ENCODE measurements around the gene LEPR.
A peak's percentile ranks its signal among the peaks of the same experiment; 100 is the strongest.
"Not testable (repeated sequence)": the region's sequence is repeated elsewhere in the genome, so short reads cannot be mapped to it uniquely, and the experiment has no call there.

The LEPR gene, protein sequence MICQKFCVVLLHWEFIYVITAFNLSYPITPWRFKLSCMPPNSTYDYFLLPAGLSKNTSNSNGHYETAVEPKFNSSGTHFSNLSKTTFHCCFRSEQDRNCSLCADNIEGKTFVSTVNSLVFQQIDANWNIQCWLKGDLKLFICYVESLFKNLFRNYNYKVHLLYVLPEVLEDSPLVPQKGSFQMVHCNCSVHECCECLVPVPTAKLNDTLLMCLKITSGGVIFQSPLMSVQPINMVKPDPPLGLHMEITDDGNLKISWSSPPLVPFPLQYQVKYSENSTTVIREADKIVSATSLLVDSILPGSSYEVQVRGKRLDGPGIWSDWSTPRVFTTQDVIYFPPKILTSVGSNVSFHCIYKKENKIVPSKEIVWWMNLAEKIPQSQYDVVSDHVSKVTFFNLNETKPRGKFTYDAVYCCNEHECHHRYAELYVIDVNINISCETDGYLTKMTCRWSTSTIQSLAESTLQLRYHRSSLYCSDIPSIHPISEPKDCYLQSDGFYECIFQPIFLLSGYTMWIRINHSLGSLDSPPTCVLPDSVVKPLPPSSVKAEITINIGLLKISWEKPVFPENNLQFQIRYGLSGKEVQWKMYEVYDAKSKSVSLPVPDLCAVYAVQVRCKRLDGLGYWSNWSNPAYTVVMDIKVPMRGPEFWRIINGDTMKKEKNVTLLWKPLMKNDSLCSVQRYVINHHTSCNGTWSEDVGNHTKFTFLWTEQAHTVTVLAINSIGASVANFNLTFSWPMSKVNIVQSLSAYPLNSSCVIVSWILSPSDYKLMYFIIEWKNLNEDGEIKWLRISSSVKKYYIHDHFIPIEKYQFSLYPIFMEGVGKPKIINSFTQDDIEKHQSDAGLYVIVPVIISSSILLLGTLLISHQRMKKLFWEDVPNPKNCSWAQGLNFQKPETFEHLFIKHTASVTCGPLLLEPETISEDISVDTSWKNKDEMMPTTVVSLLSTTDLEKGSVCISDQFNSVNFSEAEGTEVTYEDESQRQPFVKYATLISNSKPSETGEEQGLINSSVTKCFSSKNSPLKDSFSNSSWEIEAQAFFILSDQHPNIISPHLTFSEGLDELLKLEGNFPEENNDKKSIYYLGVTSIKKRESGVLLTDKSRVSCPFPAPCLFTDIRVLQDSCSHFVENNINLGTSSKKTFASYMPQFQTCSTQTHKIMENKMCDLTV

DNA sequence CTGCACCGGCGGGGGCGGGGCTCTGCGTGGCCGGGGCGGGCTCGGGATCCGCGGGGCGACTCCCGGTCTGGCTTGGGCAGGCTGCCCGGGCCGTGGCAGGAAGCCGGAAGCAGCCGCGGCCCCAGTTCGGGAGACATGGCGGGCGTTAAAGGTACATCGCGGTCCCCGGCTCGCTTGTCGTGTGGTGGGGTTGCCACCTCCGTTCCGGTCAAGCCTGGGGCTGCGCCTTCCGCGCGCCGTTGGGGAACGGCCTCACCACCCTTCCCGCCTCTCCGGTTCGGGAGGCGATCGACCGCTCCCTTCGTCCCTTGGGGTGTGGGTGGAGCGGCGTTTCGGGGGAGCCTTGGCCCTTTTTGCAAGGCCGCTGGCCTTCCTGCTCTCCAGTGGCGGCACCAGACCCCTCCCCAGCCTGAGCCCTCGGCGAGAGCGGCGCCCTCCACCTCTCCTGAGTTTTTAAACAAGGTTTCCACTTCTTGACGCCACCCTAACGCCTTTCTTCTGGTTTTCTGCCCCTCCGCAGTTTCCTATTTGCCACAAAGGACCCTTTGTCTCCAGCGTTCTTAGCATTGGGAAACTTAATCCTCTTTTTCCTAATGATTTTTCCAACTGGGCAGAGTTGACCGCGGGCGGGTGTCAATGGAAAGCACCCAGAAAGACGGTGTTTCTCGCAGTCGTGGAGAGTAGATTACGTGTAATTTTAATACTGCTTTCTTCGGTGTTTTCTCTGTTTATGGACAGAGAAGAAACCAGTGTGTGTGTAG is at the start of gene LEPR, which contains the start of gene LEPROT:
TSS of gene LEPR (plus strand) at position 79 of the 761 bp plus-strand sequence. CDS start 144,898 bp downstream, outside the sequence.
TSS of gene LEPROT (plus strand) at position 79 of the 761 bp plus-strand sequence. CDS start at position 136, 57 bp downstream.
- FAIRE-seq (no peak), DNase-seq (ENCODE audit: low spot score) (peak; percentile 19)

DNA sequence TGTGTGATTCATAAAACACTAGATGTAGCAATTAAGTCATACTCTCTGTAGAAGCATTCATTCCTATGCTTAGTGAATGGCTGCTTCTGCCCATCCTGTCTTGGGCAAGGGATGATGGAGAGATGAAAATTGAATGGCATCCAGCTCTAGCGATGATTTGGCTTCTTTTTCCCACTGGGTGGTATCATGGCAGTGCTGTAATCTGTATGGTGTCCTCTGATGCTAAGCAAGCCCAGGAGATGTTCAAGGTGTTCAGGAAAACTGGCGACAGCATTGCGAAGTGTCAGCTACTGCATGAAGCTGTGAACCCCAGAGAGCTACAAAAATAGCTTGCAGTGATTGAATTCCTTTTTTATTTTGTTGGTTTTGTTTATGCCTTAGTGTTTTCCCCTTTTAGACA is 48.9 kb upstream of the LEPR start:
- FAIRE-seq: no peak
- no peak for DNase-seq (ENCODE audit: low spot score)

DNA sequence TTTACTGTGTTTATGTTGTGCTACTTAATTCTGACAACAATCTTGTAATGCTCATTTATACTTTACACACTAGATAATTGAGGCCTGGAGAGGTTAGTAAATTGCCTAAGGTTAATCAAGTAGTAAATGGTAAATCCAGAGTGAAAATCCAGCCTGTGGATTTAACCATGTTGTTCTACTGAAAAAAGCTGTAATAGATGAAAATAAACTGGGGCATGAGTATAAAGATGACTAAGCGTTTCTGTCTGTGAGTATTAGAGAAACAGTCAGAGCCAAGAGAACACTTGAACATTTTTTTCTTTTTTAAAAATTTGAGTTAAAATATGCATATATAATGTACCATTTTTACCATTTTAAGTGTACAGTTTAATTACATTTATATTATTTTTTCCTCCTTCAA is 47.9 kb upstream of the LEPR start:
- FAIRE-seq: peak; percentile 41
- no peak for DNase-seq (ENCODE audit: low spot score)

GRCh38 chr1:65377496-65378246 is 42.8 kb upstream of the LEPR start:
- DNase-seq (ENCODE audit: low spot score) (no peak), FAIRE-seq (no peak)

GRCh38 chr1:65378247-65378946 is 42.1 kb upstream of the LEPR start:
- FAIRE-seq (no peak), DNase-seq (ENCODE audit: low spot score) (no peak)

DNA sequence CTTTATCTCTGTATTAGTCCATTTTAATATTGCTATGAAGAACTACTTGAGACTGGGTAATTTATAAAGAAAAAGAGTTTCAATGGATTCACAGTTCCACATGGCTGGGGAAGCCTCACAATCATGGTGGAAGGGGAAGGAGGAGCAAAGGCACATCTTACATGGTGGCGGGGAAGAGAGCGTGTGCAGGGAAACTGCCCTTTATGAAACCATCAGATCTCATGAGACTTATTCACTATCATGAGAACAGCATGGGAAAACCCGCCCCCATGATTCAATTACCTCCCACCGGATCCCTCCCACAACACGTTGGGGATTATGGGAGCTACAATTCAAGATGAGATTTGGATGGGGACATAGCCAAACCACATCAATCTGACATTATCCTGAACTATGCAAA is 36.0 kb upstream of the LEPR start:
- not testable (repeated sequence) for FAIRE-seq; DNase-seq (ENCODE audit: low spot score)

DNA sequence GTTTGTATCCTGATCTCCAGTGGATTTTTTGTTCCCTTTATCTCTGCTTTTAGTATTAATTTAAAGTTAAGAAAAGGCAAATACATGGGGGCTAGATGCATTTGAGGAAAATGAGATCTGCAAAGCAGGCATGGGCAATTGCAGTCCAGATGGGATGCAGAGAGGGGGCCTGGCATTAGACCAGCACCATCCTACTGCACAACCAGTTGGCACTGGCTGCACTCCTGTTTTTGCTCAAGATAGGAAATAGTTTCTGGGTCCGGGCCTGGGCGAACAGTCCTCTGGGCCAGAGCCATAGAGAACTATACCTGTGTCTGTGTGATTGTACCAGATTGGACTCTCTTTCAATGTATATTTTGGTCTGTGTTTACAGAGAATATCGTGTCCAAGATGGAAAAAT is 34.0 kb upstream of the LEPR start:
- DNase-seq (ENCODE audit: low spot score) (no peak), FAIRE-seq (no peak)

DNA sequence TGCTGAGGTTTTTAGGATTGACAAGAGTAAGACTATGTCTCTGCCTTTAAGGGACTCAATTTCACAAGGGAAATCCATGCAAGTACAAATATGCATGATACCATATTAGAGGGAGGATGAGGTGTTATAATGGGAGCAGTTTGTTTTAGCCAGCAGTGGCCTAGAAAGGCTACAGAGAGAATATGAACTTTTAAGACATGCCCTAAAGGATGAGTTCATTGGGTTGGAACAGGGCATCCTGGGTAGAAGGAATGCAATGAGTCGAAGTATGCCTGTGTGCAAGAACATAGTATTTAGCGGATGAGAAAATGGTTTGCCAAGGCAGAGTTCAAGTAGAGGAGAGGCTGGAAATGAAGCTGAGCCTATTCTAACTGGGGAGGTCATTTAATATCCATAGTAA is 32.6 kb upstream of the LEPR start:
- DNase-seq (ENCODE audit: low spot score) (no peak), FAIRE-seq (no peak)

DNA sequence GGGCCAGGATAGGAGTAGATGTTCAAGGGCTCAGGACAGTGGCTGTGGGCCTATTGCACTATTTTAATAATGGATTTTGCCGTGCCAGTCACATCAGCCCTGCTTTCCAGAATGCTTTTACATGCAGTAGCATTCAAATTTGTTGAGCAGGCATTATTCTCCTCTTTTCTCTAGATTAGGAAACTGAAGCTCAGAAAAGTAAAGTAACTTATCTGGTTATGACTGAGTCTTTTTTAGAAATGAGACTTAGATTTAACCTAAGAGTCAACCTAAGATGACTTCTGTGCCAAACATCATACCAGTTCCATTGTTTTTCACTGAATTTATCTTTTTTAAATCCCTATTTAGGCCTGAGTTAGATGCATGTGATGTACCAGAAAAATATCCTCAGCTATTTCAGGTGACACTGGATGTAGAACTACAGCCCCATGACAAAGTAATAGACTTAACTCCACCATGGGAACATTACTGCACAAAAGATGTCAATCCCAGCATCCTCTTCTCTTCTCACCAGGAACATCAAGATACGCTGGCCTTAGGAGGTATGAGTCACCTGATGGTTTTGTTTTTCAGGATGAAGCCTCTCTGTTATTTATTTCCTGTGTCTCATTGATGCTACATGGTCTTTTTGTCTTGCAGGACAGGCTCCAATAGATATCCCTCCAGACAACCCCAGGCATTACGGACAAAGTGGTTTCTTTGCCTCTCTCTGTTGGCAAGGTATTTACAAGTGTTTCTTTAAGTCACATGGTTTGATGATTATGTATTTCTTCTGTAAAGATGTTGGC is 31.4 kb upstream of the LEPR start:
- DNase-seq (ENCODE audit: low spot score) (no peak), FAIRE-seq (no peak)

GRCh38 chr1:65392497-65392896 is 28.0 kb upstream of the LEPR start:
- DNase-seq (ENCODE audit: low spot score): no peak
- no peak for FAIRE-seq

GRCh38 chr1:65393347-65393746 is 27.1 kb upstream of the LEPR start:
- DNase-seq (ENCODE audit: low spot score) (peak; percentile 37), FAIRE-seq (no peak)

- FAIRE-seq (no peak), DNase-seq (ENCODE audit: low spot score) (no peak)
Observed at GRCh38 chr1:65393928-65394327, 26.5 kb upstream of the LEPR start.

GRCh38 chr1:65395887-65396612 is 24.4 kb upstream of the LEPR start:
- peak; percentile 71 for DNase-seq (ENCODE audit: low spot score)
- FAIRE-seq: no peak

DNA sequence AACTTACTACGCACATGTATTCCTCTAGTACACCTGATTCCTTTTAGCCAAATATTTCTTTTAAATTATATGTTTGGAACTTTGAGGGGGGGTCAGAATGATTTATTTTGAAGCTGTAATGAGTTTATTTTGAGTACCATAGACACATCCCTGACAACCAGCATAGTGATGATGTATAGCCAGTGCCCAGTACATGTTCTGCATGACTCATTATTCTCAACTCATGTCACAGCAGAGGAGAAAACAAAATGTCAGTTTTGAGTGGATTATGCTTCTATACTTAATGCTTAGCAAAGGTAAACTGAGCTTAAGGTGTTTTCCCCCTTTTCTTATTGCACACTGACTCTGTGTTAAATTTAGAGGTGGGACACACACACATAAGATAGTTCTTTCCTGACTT is 22.4 kb upstream of the LEPR start:
- no peak for FAIRE-seq
- DNase-seq (ENCODE audit: low spot score): no peak

DNA sequence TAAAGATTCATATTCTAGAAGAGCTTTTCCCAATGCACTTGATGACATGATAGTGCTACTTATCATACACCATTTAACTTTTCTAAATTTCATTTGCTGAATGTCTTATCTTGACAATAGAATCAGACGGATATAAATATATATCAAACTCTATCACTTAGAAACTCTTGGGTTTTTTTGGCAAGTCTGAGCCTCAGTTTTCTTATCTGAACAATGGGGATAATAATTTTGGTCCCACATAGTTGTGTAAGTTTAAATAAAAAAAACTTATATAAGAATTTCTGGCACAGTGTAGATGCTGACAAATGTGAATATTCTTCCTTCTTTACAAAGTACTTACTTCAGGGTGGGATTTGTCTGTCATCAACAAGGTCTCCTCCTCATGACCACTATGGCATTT is 21.5 kb upstream of the LEPR start:
- no peak for DNase-seq (ENCODE audit: low spot score)
- no peak for FAIRE-seq

DNA sequence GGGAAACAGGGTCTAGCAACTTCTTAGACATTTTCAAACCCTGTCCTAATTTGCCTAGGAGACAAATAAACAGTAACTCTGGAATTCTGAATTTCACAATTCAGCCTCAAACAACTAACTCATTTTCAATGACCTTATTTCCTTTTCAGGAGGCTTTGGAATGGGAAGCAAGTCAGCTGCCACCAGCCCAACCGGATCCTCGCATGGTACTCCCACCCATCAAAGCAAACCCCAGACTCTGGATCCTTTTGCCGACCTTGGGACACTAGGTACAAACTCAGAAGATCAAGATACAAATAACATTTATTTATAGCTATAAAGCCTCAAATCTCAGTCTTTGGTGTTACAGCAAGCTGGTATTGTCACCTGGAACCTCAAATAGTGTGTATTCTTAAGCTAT is 18.9 kb upstream of the LEPR start:
- no peak for DNase-seq (ENCODE audit: low spot score)
- FAIRE-seq: no peak

GRCh38 chr1:65404941-65405340 is 15.5 kb upstream of the LEPR start:
- DNase-seq (ENCODE audit: low spot score) (no peak), FAIRE-seq (no peak)

DNA sequence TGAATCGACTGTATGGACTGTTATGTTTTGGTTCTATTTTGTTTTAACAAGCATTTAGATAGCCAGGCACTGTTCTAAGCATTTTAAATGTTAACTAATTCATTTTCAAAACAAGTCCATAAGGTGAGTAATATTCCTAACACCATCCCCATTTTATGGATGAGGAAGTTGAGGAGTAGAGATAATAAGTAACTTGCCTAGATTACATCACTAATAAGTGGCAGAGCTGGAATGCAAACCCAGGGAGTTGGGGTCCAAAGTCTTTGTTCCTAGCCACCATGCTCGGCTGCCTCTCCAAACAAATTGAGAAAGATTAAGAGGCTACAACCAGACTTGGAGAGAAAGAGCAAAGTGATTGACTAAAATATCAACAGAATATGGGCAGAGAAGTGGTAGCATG is 12.6 kb upstream of the LEPR start:
- peak; percentile 67 for DNase-seq (ENCODE audit: low spot score)
- FAIRE-seq: peak; percentile 83

Data from RCC 7860 (cell line).